OCI-LY1 (cell line): ENCODE results near the gene RALB.

ENCODE experiments used
- EZH2 ChIP-seq: fragments of 200-600 bp; sonication (generic), shearing (Covaris generic); IDR thresholded peaks from 2 replicates; pipeline ENCODE4 v1.8.0; 2017; ENCODE audit warnings: borderline replicate concordance, mixed run types, mild to moderate bottlenecking, antibody characterized with exemption, low read length, moderate library complexity, mixed read lengths
- TF ChIP-seq, protein P1 (sequence below): fragments of 200-600 bp; sonication (generic), shearing (Covaris generic); IDR thresholded peaks from 2 replicates; pipeline ENCODE4 v1.5.1; 2017; ENCODE audit warnings: mild to moderate bottlenecking, antibody characterized with exemption, low read length, moderate library complexity, mixed read lengths

DNA sequence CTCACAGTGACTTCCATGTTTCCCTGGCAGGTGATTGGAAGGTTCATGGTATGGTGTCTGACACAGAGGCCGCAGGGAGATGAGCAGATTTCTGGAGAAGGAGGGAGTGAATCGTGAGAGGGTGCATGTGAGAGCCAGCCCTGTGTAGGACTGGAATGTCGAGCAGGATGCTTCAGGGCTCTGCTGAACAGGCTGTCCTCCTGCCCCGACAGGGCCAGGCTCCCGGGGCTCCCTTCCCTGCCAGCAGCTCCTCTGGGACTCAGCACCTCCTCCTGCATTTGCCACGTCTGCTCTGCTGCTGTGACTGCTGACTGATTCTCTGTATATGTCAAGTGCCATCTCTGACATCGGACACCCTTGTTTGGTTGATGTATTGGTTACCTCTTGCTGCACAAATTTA lies 54.8 kb downstream of the RALB start:
- TF ChIP-seq, protein P1, sequence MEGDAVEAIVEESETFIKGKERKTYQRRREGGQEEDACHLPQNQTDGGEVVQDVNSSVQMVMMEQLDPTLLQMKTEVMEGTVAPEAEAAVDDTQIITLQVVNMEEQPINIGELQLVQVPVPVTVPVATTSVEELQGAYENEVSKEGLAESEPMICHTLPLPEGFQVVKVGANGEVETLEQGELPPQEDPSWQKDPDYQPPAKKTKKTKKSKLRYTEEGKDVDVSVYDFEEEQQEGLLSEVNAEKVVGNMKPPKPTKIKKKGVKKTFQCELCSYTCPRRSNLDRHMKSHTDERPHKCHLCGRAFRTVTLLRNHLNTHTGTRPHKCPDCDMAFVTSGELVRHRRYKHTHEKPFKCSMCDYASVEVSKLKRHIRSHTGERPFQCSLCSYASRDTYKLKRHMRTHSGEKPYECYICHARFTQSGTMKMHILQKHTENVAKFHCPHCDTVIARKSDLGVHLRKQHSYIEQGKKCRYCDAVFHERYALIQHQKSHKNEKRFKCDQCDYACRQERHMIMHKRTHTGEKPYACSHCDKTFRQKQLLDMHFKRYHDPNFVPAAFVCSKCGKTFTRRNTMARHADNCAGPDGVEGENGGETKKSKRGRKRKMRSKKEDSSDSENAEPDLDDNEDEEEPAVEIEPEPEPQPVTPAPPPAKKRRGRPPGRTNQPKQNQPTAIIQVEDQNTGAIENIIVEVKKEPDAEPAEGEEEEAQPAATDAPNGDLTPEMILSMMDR = no peak
- TF ChIP-seq EZH2 = no peak
